ENCODE measurements around the gene AKAP6.
"Not testable (repeated sequence)": the region's sequence is repeated elsewhere in the genome, so short reads cannot be mapped to it uniquely, and the experiment has no call there.

The AKAP6 gene

DNA sequence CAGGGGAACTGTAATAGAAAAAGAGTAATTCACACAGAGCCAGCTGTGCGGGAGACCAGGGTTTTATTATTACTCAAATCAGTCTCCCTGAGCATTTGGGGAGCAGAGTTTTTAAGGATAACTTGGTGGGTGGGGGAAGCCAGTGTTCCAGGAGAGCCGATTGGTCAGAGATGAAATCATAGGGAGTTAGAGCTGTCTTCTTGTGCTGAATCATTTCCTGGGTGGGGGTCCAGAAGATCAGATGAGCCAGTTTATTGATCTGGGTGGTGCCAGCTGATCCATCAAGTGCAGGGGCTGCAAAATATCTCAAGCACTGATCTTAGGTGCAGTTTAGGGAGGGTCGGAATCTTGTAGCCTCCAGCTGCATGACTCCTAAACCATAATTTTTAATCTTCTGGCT, 44.1 kb downstream of the AKAP6 start:
- not testable (repeated sequence) for DNase-seq (ENCODE audit: low read depth in 2 of 2)

DNA sequence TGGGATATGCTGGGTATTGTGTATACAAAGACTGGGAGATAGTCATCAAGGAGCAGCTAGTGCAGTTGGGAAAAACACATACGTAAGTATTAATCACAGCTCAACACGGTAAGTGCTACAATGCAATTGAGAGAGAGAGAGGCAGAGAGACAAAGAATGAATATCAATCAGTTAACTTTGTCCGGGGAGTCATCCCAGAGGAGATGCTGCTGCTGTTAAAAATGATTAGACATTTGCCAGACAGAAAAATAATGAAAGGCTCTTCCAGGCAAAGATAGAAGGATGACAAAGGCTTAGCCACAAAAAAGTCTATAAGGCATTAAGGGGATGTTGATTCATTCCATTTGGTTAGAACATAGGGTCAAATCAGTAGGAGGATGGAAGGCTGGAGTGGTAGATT, 45.1 kb downstream of the AKAP6 start:
- DNase-seq (ENCODE audit: low read depth in 2 of 2) = no peak

DNA sequence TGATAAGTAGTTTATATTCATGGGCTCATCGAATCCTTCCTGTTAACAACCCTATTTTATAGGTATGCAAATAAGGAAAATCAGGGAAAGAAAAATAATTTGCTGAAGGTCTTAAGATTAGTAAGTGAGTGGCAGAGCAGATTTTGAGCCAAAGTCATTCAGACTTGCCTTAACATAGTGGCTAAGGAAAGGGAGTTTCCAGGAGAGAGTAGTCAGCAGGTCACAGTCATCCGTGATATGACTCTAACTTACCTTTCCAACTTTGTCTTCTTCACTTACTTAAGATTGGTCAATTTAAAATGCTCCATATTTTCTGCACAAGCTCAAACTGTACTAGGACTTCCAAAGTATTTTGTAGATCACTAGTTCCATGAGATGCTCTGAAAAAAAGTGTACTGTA, 46.6 kb downstream of the AKAP6 start:
- DNase-seq (ENCODE audit: low read depth in 2 of 2) = no peak

DNA sequence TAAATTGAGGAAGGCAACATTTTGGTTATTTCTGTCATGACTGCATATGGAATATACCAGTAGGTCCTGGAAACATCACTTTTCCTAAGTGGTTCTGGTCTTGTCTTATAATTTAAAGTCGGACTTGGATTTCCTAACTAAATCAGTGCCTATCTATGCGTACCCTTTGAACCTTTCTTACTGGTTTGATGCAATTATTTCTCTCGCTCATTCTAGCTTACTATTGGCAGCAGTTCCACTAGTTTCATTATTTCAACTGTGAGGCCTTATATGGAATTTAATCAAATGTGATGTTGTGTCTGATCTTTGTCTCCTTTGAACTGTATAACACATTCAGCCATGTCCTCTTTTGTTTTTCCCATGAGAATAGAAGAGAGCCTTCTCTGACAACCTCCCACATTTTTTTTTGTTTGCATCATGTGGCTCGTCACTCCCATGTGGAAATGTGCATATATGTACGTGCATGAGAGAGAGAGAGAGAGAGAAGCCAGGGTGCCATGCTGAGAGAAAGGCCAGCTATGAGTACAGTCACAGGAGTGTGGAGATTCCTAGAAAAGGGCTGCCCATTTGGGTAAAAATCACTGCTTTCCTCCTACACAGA, 48.0 kb downstream of the AKAP6 start:
- DNase-seq (ENCODE audit: low read depth in 2 of 2) = no peak

- DNase-seq (ENCODE audit: low read depth in 2 of 2) = no peak
These were observed 49.2 kb downstream of the AKAP6 start for GRCh38 chr14:32378284-32378683.

- DNase-seq (ENCODE audit: low read depth in 2 of 2) = no peak
These were observed 50.3 kb downstream of the AKAP6 start for GRCh38 chr14:32379447-32379846.

DNA sequence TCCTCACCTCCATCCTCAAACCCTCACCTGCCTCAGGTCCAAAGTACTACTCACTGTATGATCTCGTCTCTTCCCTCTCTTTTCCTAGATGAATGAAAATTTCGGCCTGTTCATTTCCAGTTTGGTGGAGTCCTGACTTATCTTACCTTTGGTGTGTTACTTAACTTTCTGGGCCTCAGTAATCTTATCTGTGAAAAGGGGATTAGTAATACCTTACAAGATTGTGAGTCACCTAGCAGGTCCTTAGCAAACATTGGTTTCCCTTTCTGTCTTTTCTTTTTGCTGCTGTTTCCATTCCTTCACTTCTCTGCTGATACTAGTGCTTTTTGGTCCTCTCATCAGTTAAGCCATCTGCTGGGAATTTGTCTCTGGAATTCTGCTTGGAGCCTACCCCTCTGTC, 52.8 kb downstream of the AKAP6 start:
- no peak for DNase-seq (ENCODE audit: low read depth in 2 of 2)

GRCh38 chr14:32382704-32383103, 53.6 kb downstream of the AKAP6 start:
- DNase-seq (ENCODE audit: low read depth in 2 of 2) = no peak

DNA sequence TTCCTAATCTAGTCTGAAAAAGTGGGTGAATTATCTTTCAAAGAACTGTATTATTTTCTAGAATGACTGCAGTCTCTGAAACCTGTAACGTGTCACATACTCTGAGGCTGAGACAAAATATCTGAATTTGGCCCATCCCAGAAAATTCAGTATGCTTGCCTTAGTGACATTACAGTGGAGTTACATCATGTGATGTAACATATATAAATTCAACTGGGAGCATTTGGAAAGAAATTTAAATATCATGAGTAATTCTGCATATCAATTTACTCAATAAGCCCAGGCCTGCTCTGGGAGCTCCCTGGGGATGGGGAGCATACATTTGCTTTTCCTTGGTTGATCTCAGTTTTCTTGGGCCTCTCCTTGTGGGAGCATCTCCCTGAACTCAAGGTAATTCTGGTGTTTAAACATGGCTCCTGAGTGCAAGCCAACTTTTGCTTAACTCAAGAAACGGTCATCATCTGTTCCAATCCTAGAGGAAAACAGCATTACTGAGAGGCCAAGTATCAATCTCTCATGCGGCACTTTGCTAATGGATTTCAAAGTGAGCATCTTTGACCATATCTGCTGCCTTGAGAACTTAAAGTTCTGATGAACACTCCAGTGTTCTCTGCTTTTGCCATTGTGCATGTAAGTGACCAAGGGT, 54.4 kb downstream of the AKAP6 start:
- peak in 1 of 2 experiments; percentile 44 for DNase-seq (ENCODE audit: low read depth in 2 of 2)

GRCh38 chr14:32384464-32384863, 55.4 kb downstream of the AKAP6 start:
- DNase-seq (ENCODE audit: low read depth in 2 of 2) = no peak

GRCh38 chr14:32387295-32387694, 58.2 kb downstream of the AKAP6 start:
- not testable (repeated sequence) for DNase-seq (ENCODE audit: low read depth in 2 of 2)

GRCh38 chr14:32393119-32393518, 64.0 kb downstream of the AKAP6 start:
- DNase-seq (ENCODE audit: low read depth in 2 of 2) = no peak

DNA sequence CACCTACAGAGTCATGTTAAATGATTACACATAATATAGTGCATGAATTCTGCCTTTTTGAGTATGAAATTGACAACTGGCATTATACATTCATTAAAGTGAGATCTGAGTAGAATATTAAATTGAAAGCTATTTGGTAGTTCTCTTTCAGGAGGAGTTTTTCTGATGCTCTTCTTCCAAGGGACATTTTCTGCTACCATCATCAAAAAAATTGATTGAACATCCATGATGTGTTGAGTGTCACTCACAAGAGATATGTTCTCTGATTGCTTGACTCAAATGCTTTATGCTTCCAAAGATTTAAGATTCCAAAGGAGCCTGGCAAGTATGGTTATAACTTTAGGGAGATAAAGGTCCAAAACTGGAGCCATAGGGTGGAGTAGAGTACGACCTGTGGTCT, 64.9 kb downstream of the AKAP6 start:
- no peak for DNase-seq (ENCODE audit: low read depth in 2 of 2)

GRCh38 chr14:32396885-32397284, 67.8 kb downstream of the AKAP6 start:
- no peak for DNase-seq (ENCODE audit: low read depth in 2 of 2)

DNA sequence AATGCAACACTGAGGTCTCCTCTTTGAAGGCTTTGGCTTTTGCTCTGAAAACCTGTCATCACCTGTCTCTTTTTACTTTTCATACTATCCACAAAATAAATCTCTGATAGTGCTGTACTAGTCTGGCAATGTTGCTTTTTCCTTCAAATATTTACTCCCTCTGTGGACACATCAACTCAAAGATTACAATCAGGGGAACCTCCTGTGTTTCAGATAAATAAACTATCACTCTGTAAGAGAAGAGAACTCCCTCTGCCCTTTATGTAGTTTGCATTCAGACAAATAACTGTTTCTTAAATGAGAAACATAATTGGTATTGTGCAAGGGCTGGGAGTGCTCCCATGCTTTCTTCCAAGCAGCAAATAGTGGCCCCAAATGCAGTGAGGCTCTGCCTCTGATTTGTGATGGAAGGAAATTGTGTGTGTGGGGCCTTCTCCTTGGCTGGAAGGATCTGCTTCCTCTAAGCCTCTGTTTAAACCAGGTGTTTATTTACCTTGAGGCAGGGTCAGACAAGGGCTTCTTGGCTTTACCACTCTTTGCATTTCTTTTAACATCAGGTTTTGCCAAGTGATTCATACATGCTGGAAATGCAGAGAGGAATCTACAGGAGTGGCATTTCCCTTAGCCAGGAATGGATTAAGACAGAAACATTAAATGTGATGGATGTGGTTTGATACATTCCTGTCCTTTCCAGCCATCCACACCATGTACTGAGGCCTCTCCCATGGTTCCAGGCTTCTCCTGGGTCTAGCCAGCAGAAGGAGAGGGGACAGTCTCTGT, 69.0 kb downstream of the AKAP6 start:
- DNase-seq (ENCODE audit: low read depth in 2 of 2) = peak; percentile 72

- no peak for DNase-seq (ENCODE audit: low read depth in 2 of 2)
These were observed 70.8 kb downstream of the AKAP6 start for GRCh38 chr14:32399920-32400319.

DNA sequence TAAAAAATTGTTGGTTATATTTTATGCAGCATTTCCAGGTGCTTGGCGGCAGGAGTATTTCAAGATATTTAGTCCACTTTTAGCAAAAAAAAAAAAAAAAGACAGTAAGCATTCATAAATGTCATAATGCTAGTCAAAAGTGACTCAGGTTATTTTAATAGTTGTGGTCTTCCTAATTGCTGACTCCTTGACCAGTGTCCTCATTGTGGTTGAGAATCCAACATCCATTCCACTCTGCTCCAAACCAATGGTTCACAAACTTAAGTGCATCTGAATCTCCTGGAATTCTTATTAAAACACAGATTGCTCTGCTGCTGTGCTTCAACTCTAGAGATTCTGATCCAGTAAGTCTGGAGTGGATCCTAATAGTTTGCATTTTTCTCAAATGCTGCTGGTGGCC, 71.4 kb downstream of the AKAP6 start:
- DNase-seq (ENCODE audit: low read depth in 2 of 2) = no peak

DNA sequence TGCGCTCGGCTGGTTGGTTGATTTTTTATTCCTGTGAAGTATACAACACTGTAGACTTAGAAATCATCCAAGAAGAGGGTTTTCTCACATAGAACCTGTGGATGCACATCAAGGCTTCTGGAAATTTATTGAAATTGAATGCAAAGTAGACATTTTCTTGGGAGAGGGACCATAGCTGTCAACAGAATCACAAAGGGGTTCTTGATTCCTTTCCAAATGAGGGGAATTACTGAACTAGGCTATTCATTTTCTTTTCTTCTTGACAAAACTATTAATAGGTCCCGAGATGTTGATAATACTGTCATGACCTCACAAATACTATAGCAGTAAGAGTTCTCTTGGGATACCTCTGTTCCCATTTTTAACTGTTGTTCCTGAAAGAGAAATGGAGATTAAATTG, 73.9 kb downstream of the AKAP6 start:
- no peak for DNase-seq (ENCODE audit: low read depth in 2 of 2)

GRCh38 chr14:32403688-32404087, 74.6 kb downstream of the AKAP6 start:
- no peak for DNase-seq (ENCODE audit: low read depth in 2 of 2)

DNA sequence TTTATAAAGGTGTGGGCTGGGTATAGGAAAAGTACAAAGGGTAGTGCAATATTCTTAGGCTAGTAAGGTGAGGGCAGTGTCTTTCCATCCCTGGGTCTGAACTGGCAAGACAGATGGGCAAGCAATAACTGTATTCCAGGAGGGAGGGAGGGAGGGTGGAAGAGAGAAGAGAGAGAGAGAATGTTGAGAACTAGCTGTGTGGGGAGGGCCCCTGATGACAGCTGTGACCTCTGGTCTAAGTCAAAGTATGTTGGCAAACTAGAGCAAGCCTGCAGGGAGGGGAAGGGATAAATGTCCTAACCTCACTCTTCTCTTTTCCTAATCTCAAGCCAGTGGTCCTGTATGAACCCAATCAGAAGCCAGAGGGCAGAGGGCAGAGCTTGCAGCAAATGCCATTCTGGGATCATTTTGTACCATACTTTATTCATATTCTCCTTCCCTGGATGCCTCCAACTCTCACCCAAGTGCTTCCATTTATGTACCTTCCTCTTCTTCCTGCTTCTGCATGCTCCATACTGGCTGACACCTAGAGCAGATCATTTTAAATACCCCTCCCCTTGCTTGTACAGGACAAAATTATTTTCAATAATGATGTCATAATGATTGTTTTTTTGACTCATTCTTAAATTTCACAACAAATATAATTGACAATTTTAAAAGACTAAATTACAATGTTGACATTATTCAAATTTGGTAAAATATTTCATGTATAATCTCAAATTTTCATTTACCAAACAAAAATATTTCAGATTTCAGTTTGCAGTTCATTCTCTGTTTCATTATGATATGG, 75.9 kb downstream of the AKAP6 start:
- no peak for DNase-seq (ENCODE audit: low read depth in 2 of 2)

DNA sequence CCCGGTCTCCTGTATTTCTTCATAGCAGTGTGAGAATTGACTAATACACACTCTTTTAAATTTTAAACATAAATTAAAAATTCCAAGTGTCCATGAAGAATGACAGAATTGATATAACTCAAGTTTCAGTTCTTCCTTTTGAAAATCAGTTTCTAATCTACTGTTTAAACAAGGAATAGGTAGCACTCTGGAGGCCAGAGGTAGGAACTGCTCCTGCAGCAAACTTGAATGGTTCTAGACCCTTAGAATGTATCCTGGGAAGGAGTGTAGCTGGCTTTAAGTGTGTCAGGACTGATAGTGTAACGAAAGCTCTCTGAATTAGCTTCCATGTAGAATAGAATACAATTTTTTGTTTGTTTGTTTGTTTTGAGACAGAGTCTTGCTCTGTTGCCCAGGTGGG, 76.8 kb downstream of the AKAP6 start:
- no peak for DNase-seq (ENCODE audit: low read depth in 2 of 2)

GRCh38 chr14:32407130-32407529, 78.0 kb downstream of the AKAP6 start:
- no peak for DNase-seq (ENCODE audit: low read depth in 2 of 2)

Measured in fibroblast of skin of left biceps (primary cell).